ENCODE data around the gene KLK14. TPM values are rescaled to one million over a fixed set of nuclear protein-coding genes. Genes with fewer than 3 reads are reported as not detected.

The KLK14 gene
- 0.91 and 1.1 TPM in 2 replicates for total RNA-seq

GRCh38 chr19:51082611-51083010, at the start of gene KLK14:
Gene KLK14 (minus strand): TSS chr19:51082887. CDS start chr19:51082614, 273 bp downstream.
- no peak within 1 kb of the TSS for H3K27ac Mint-ChIP-seq
- no peaks in the 10 kb centered on the region for H3K9me3 Mint-ChIP-seq
- intact Hi-C loops (cut with micrococcal nuclease) = no loop called here

GRCh38 chr19:51131780-51132680, 49.3 kb upstream of the KLK14 start:
- peak; percentile 75 for DNase-seq
- H3K9me3 Mint-ChIP-seq = peaks cover 5% of the 10 kb centered on the region
- no peaks in the 10 kb centered on the region for H3K36me3 Mint-ChIP-seq (ENCODE audit: low read depth)
- H3K4me3 Mint-ChIP-seq = peak overlapping the region; percentile 64
- peaks cover 29% of the 10 kb centered on the region for H3K4me1 Mint-ChIP-seq
- intact Hi-C loops (cut with micrococcal nuclease) = no loop called here
- H3K27me3 Mint-ChIP-seq = no peaks in the 10 kb centered on the region
- H3K27ac Mint-ChIP-seq = peak overlapping the region; percentile 80

More at GRCh38 chr19:51082611-51083010, at the start of gene KLK14:
- DNase-seq = no peak
- Mint-ChIP-seq H3K4me1 (no peaks in the 10 kb centered on the region), H3K27me3 (no peaks in the 10 kb centered on the region), H3K36me3 (ENCODE audit: low read depth) (no peaks in the 10 kb centered on the region), H3K4me3 (no peak within 1 kb of the TSS)

- intact Hi-C loops (cut with micrococcal nuclease) = no loop called here
- H3K4me3 Mint-ChIP-seq = no peak overlapping the region
- H3K27me3 Mint-ChIP-seq = no peaks in the 10 kb centered on the region
- peaks cover 2% of the 10 kb centered on the region for H3K9me3 Mint-ChIP-seq
- peaks cover 33% of the 10 kb centered on the region for H3K4me1 Mint-ChIP-seq
- H3K27ac Mint-ChIP-seq = peak overlapping the region; percentile 13
- DNase-seq = no peak
- no peaks in the 10 kb centered on the region for H3K36me3 Mint-ChIP-seq (ENCODE audit: low read depth)
Measured at GRCh38 chr19:51129716-51130115, 47.0 kb upstream of the KLK14 start.

GRCh38 chr19:51128227-51128626, 45.5 kb upstream of the KLK14 start:
- intact Hi-C loops (cut with micrococcal nuclease) = no loop called here
- H3K4me1 Mint-ChIP-seq = peaks cover 47% of the 10 kb centered on the region
- no peak overlapping the region for H3K4me3 Mint-ChIP-seq
- H3K27ac Mint-ChIP-seq = peak overlapping the region; percentile 46
- H3K36me3 Mint-ChIP-seq (ENCODE audit: low read depth) = no peaks in the 10 kb centered on the region
- no peak for DNase-seq
- H3K9me3 Mint-ChIP-seq = no peaks in the 10 kb centered on the region
- H3K27me3 Mint-ChIP-seq = no peaks in the 10 kb centered on the region

GRCh38 chr19:51127755-51128154, 45.1 kb upstream of the KLK14 start:
- Mint-ChIP-seq H3K4me1 (peaks cover 49% of the 10 kb centered on the region), H3K4me3 (no peak overlapping the region), H3K27ac (no peak overlapping the region), H3K27me3 (no peaks in the 10 kb centered on the region), H3K36me3 (ENCODE audit: low read depth) (no peaks in the 10 kb centered on the region), H3K9me3 (no peaks in the 10 kb centered on the region)
- intact Hi-C loops (cut with micrococcal nuclease) = no loop called here
- no peak for DNase-seq

GRCh38 chr19:51127032-51127431, 44.3 kb upstream of the KLK14 start:
- no peaks in the 10 kb centered on the region for H3K36me3 Mint-ChIP-seq (ENCODE audit: low read depth)
- no peak for DNase-seq
- no peaks in the 10 kb centered on the region for H3K27me3 Mint-ChIP-seq
- intact Hi-C loops (cut with micrococcal nuclease) = no loop called here
- H3K4me3 Mint-ChIP-seq = no peak overlapping the region
- H3K4me1 Mint-ChIP-seq = peaks cover 51% of the 10 kb centered on the region
- H3K9me3 Mint-ChIP-seq = no peaks in the 10 kb centered on the region
- no peak overlapping the region for H3K27ac Mint-ChIP-seq

- H3K4me3 Mint-ChIP-seq = no peak overlapping the region
- H3K27ac Mint-ChIP-seq = no peak overlapping the region
Measured at GRCh38 chr19:51125421-51126075, 42.9 kb upstream of the KLK14 start.

GRCh38 chr19:51124729-51125128, 42.0 kb upstream of the KLK14 start, which contains the start of gene SIGLEC9:
Gene SIGLEC9 (plus strand): TSS chr19:51124906. CDS start chr19:51124975, 69 bp downstream.
- H3K9me3 Mint-ChIP-seq = no peaks in the 10 kb centered on the region
- intact Hi-C loops (cut with micrococcal nuclease) = no loop called here

More at GRCh38 chr19:51125421-51126075, 42.9 kb upstream of the KLK14 start:
- intact Hi-C loops (cut with micrococcal nuclease) = no loop called here
- DNase-seq = no peak
- Mint-ChIP-seq H3K27me3 (no peaks in the 10 kb centered on the region), H3K36me3 (ENCODE audit: low read depth) (no peaks in the 10 kb centered on the region), H3K4me1 (peaks cover 52% of the 10 kb centered on the region), H3K9me3 (no peaks in the 10 kb centered on the region)

GRCh38 chr19:51124216-51124615, 41.5 kb upstream of the KLK14 start:
- H3K36me3 Mint-ChIP-seq (ENCODE audit: low read depth) = no peaks in the 10 kb centered on the region
- DNase-seq = no peak
- H3K4me3 Mint-ChIP-seq = peak overlapping the region; percentile 62
- peaks cover under 1% of the 10 kb centered on the region for H3K27me3 Mint-ChIP-seq
- peaks cover 48% of the 10 kb centered on the region for H3K4me1 Mint-ChIP-seq
- no peaks in the 10 kb centered on the region for H3K9me3 Mint-ChIP-seq
- intact Hi-C loops (cut with micrococcal nuclease) = no loop called here
- H3K27ac Mint-ChIP-seq = peak overlapping the region; percentile 6

More at GRCh38 chr19:51124729-51125128, 42.0 kb upstream of the KLK14 start, which contains the start of gene SIGLEC9:
- Mint-ChIP-seq H3K27ac (peak within 1 kb of the TSS; percentile 45), H3K4me1 (peaks cover 49% of the 10 kb centered on the region), H3K4me3 (peak within 1 kb of the TSS; percentile 62), H3K27me3 (no peaks in the 10 kb centered on the region), H3K36me3 (ENCODE audit: low read depth) (no peaks in the 10 kb centered on the region)
- DNase-seq = no peak

- peak overlapping the region; percentile 62 for H3K4me3 Mint-ChIP-seq
- no peaks in the 10 kb centered on the region for H3K36me3 Mint-ChIP-seq (ENCODE audit: low read depth)
- intact Hi-C loops (cut with micrococcal nuclease) = no loop called here
- DNase-seq = no peak
- H3K9me3 Mint-ChIP-seq = no peaks in the 10 kb centered on the region
- H3K27me3 Mint-ChIP-seq = peaks cover 4% of the 10 kb centered on the region
- H3K4me1 Mint-ChIP-seq = peaks cover 52% of the 10 kb centered on the region
- H3K27ac Mint-ChIP-seq = peak overlapping the region; percentile 6
Measured at GRCh38 chr19:51123802-51124201, 41.1 kb upstream of the KLK14 start.

GRCh38 chr19:51123381-51123800, 40.7 kb upstream of the KLK14 start:
- no peaks in the 10 kb centered on the region for H3K9me3 Mint-ChIP-seq

GRCh38 chr19:51122112-51122981, 39.7 kb upstream of the KLK14 start:
- no peaks in the 10 kb centered on the region for H3K9me3 Mint-ChIP-seq
- peaks cover 7% of the 10 kb centered on the region for H3K27me3 Mint-ChIP-seq
- no peaks in the 10 kb centered on the region for H3K36me3 Mint-ChIP-seq (ENCODE audit: low read depth)
- no peak overlapping the region for H3K27ac Mint-ChIP-seq
- H3K4me1 Mint-ChIP-seq = peaks cover 42% of the 10 kb centered on the region
- intact Hi-C loops (cut with micrococcal nuclease) = no loop called here
- DNase-seq = no peak
- no peak overlapping the region for H3K4me3 Mint-ChIP-seq

More at GRCh38 chr19:51123381-51123800, 40.7 kb upstream of the KLK14 start:
- Mint-ChIP-seq H3K4me3 (peak overlapping the region; percentile 62), H3K27me3 (peaks cover 4% of the 10 kb centered on the region), H3K4me1 (peaks cover 49% of the 10 kb centered on the region), H3K27ac (peak overlapping the region; percentile 50), H3K36me3 (ENCODE audit: low read depth) (no peaks in the 10 kb centered on the region)
- intact Hi-C loops (cut with micrococcal nuclease) = no loop called here
- peak; percentile 85 for DNase-seq

GRCh38 chr19:51121257-51121656, 38.6 kb upstream of the KLK14 start:
- no peak overlapping the region for H3K4me3 Mint-ChIP-seq
- peaks cover 48% of the 10 kb centered on the region for H3K4me1 Mint-ChIP-seq
- no peak for DNase-seq
- intact Hi-C loops (cut with micrococcal nuclease) = no loop called here
- H3K9me3 Mint-ChIP-seq = no peaks in the 10 kb centered on the region
- H3K27ac Mint-ChIP-seq = no peak overlapping the region
- H3K27me3 Mint-ChIP-seq = peaks cover 8% of the 10 kb centered on the region
- H3K36me3 Mint-ChIP-seq (ENCODE audit: low read depth) = peaks cover under 1% of the 10 kb centered on the region

All from activated CD4-positive, alpha-beta T cell treated with anti-CD3 and anti-CD28 coated beads, Interleukin-2, amount 10 ng/mL, durations not matched to agents 24 days and 14 days (primary cell).